ENCODE data around the gene RCOR1. TPM values are rescaled to one million over a fixed set of nuclear protein-coding genes. Genes with fewer than 3 reads are reported as not detected.

The RCOR1 gene
- total and polyA plus RNA-seq, 2 of the 8 experiments (the other 6 are each of a cell fraction or from before 2014, with no cell fraction given), result 12.3 to 26.3 TPM

DNA sequence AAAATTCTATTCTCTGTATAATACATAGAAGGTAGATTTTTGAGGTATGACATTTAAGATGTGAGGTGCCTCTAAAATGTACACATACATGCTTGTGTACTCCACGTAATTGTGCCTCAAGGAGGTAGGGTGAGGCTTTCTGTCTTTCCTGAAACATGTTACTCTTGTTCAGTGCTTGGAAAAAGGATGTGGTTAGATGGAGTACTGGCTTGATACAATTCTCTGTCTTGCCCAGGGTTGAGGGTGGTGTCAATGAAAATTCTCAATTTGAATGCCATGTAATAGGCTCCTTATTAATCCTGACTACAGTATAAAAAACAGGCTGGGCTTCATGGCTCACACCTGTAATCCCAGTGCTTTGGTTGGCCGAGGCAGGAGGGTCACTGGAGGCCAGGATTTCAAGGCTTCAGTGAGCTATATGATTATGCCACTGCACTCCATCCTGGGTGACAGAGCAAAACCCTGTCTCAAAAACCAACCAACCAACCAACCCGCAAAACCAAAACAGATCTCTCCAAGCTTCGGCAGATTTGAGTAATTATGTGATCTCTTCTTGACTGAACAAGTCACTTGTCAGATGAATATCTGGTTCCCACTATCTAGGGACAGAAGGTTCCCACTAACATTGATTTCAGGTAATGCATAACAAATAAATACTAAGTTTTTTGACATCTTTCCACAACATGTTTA, 41.6 kb downstream of the RCOR1 start:
- no peak overlapping the region for H2BK12ac ChIP-seq (ENCODE audit: low read depth, low read length)
- no peaks in the 10 kb centered on the region; a peak in 2 of 8 replicates for H3K36me3 ChIP-seq (ENCODE audit: control insufficient read depth in 2 of 4, insufficient read depth in 4 of 4, low read length in 3 of 4)
- no peak overlapping the region for H3K23ac ChIP-seq (ENCODE audit: insufficient read length)
- no peak overlapping the region for H3K18ac ChIP-seq (ENCODE audit: extremely low read depth, low read length)
- no peaks in the 10 kb centered on the region; the same call in none of the 2 replicates for H3K79me1 ChIP-seq (ENCODE audit: low read depth, low read length)
- no peak overlapping the region for H3K4me3 ChIP-seq (ENCODE audit: extremely low read depth in 1 of 4, insufficient read depth in 2 of 4, low read depth in 3 of 4, low read length in 4 of 4)
- no peak overlapping the region for H2BK5ac ChIP-seq (ENCODE audit: low read depth, low read length)
- no peaks in the 10 kb centered on the region for H3K9me3 ChIP-seq (ENCODE audit: insufficient read depth in 2 of 2, low read depth in 1 of 2, low read length in 1 of 2)
- peaks cover 0 to 14% (median 12%) of the 10 kb centered on the region in 4 experiments; a peak in 5 of 7 replicates for H3K4me1 ChIP-seq (replicated peaks in 1 of 4; ENCODE audit: control insufficient read depth in 3 of 4, insufficient read depth in 4 of 4, low read length in 3 of 4)
- H4K91ac ChIP-seq (replicated peaks; ENCODE audit: insufficient read length, low read length), result no peak overlapping the region
- no peak overlapping the region for H2BK120ac ChIP-seq (replicated peaks; ENCODE audit: low read depth, low read length)
- no peak for FAIRE-seq
- no peak overlapping the region for H3K14ac ChIP-seq (ENCODE audit: insufficient read length)
- H3K79me2 ChIP-seq (ENCODE audit: control insufficient read depth in 1 of 2, insufficient read depth in 2 of 2, low read length in 2 of 2), result peaks cover 6 to 79% of the 10 kb centered on the region in 2 experiments
- POLR2A ChIA-PET (ENCODE audit: partially characterized antibody), result no interaction called here
- no peak overlapping the region for H3K9ac ChIP-seq (replicated peaks in 1 of 4; ENCODE audit: extremely low read depth in 1 of 4, low read depth in 3 of 4, low read length in 3 of 4)
- no peak for DNase-seq (ENCODE audit: low read depth in 1 of 2, low spot score in 2 of 2)
- H3K4ac ChIP-seq (replicated peaks; ENCODE audit: insufficient read length, low read depth, low read length), result no peak overlapping the region
- peaks cover 0 to 3% of the 10 kb centered on the region in 2 experiments for H4K20me1 ChIP-seq (replicated peaks in 1 of 2; ENCODE audit: control insufficient read depth in 1 of 2, insufficient read depth in 2 of 2, low read length in 2 of 2)
- H2AK5ac ChIP-seq (ENCODE audit: low read depth, low read length), result no peak overlapping the region
- H4K8ac ChIP-seq (ENCODE audit: extremely low read depth, insufficient read depth, low read length), result no peak overlapping the region
- no peak overlapping the region for H2BK15ac ChIP-seq (ENCODE audit: low read length)
- no peaks in the 10 kb centered on the region for H3K23me2 ChIP-seq (ENCODE audit: low read depth, low read length)
- no peak overlapping the region for H3K56ac ChIP-seq (replicated peaks; ENCODE audit: insufficient read length, low read depth, low read length)
- no peak overlapping the region for H3K27ac ChIP-seq (ENCODE audit: low read depth, low read length)
- H3K4me2 ChIP-seq (ENCODE audit: insufficient read depth in 1 of 2, low read depth in 2 of 2, low read length in 2 of 2), result no peak overlapping the region
- CTCF ChIA-PET (ENCODE audit: partially characterized antibody), result interaction anchor here (0.7 to 2.4 kb wide), 2 partner anchors 36 to 40 kb away, joined by 4 to 8 read pairs; no protein-coding TSS in a partner anchor
- no peak overlapping the region for H2BK20ac ChIP-seq (ENCODE audit: low read length)
- no peak overlapping the region for H4K5ac ChIP-seq (ENCODE audit: insufficient read length, low read depth, low read length)
- 82% methylated on average over 4 of the region's 4 CpGs; no CpG with 5 or more reads in 1 of the 2 experiments for WGBS, 2 experiments (ENCODE audit: extremely low coverage in 1 of 2, insufficient coverage in 1 of 2, insufficient read length in 1 of 2, insufficient replicate concordance in 2 of 2, low coverage in 1 of 2, low lambda C conversion rate in 2 of 2, missing lambda C conversion rate in 1 of 2)
- no peaks in the 10 kb centered on the region for H3K27me3 ChIP-seq (replicated peaks in 1 of 4; ENCODE audit: control insufficient read depth in 3 of 4, extremely low read depth in 1 of 4, insufficient read depth in 3 of 4, low read length in 3 of 4)
- H2AFZ ChIP-seq (ENCODE audit: low read length), result no peak overlapping the region
- TF ChIP-seq, protein P1, sequence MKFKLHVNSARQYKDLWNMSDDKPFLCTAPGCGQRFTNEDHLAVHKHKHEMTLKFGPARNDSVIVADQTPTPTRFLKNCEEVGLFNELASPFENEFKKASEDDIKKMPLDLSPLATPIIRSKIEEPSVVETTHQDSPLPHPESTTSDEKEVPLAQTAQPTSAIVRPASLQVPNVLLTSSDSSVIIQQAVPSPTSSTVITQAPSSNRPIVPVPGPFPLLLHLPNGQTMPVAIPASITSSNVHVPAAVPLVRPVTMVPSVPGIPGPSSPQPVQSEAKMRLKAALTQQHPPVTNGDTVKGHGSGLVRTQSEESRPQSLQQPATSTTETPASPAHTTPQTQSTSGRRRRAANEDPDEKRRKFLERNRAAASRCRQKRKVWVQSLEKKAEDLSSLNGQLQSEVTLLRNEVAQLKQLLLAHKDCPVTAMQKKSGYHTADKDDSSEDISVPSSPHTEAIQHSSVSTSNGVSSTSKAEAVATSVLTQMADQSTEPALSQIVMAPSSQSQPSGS (IDR thresholded peaks at IDR 0.05; ENCODE audit: low read length), result no peak
- TF ChIP-seq SP4 (IDR thresholded peaks at IDR 0.05; ENCODE audit: low read length), result no peak
- TF ChIP-seq POLR2A (IDR thresholded peaks at IDR 0.05; ENCODE audit: control extremely low read depth in 1 of 2, low read depth in 2 of 2, low read length in 2 of 2), result no peak
- TF ChIP-seq TEAD4 (IDR thresholded peaks at IDR 0.05; ENCODE audit: low read depth, low read length), result no peak
- TF ChIP-seq, protein P2, sequence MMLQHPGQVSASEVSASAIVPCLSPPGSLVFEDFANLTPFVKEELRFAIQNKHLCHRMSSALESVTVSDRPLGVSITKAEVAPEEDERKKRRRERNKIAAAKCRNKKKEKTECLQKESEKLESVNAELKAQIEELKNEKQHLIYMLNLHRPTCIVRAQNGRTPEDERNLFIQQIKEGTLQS (IDR thresholded peaks at IDR 0.05; ENCODE audit: insufficient read depth, low read depth, low read length), result no peak
- no peak for TF ChIP-seq HDAC6 (IDR thresholded peaks at IDR 0.05; ENCODE audit: low read depth, low read length)
- no peak for TF ChIP-seq TBP (IDR thresholded peaks at IDR 0.05; ENCODE audit: low read depth, low read length)
- TF ChIP-seq SUZ12 (IDR thresholded peaks at IDR 0.05; ENCODE audit: low read length), result no peak
- no peak for TF ChIP-seq GABPA (IDR thresholded peaks at IDR 0.05; ENCODE audit: borderline replicate concordance, insufficient read depth, low read length)
- TF ChIP-seq KDM1A (IDR thresholded peaks at IDR 0.05; ENCODE audit: borderline replicate concordance, low read length), result no peak
- no peak for TF ChIP-seq EGR1 (IDR thresholded peaks at IDR 0.05; ENCODE audit: borderline replicate concordance, low read depth, low read length)
